BLaER1 (cell line): ENCODE results near the gene ADM.

Experiments used
- H3K27ac ChIP-seq: shearing (Covaris generic); formaldehyde crosslinking; 2 replicates; pipeline ENCODE4 v1.8.1; 2022
- H3K27me3 ChIP-seq: shearing (Covaris generic); formaldehyde crosslinking; 2 replicates; pipeline ENCODE4 v1.8.1; 2022
- H3K36me3 ChIP-seq: shearing (Covaris generic); formaldehyde crosslinking; 2 replicates; pipeline ENCODE4 v1.8.1; 2022
- H3K4me1 ChIP-seq: shearing (Covaris generic); formaldehyde crosslinking; 2 replicates; pipeline ENCODE4 v1.8.1; 2022
- H3K4me2 ChIP-seq: shearing (Covaris generic); formaldehyde crosslinking; 2 replicates; pipeline ENCODE4 v1.8.1; 2022
- H3K4me3 ChIP-seq: shearing (Covaris generic); formaldehyde crosslinking; 2 replicates; pipeline ENCODE4 v1.8.1; 2022
- H3K9ac ChIP-seq: shearing (Covaris generic); formaldehyde crosslinking; 2 replicates; pipeline ENCODE4 v1.8.1; 2022
- H3K9me3 ChIP-seq: shearing (Covaris generic); formaldehyde crosslinking; 2 replicates; pipeline ENCODE4 v1.8.1; 2022
- H4K20me1 ChIP-seq: shearing (Covaris generic); formaldehyde crosslinking; 2 replicates; pipeline ENCODE4 v1.8.1; 2022
- Cebpa-rat ChIP-seq: shearing (Covaris generic); IDR thresholded peaks from 2 replicates; pipeline ENCODE4 v1.8.1; 2022

Gene ADM

GRCh38 chr11:10349281-10349665 is 44.4 kb downstream of the ADM start:
- H3K36me3 ChIP-seq = no peaks in the 10 kb centered on the region
- H3K9ac ChIP-seq = no peak overlapping the region
- H3K27ac ChIP-seq = no peak overlapping the region
- H3K4me1 ChIP-seq = no peaks in the 10 kb centered on the region
- no peak for TF ChIP-seq Cebpa-rat
- no peaks in the 10 kb centered on the region for H3K27me3 ChIP-seq
- H4K20me1 ChIP-seq = no peaks in the 10 kb centered on the region
- no peaks in the 10 kb centered on the region for H3K9me3 ChIP-seq
- no peak overlapping the region for H3K4me2 ChIP-seq
- no peak overlapping the region for H3K4me3 ChIP-seq

GRCh38 chr11:10349806-10350205 is 44.9 kb downstream of the ADM start:
- Histone ChIP-seq H3K4me1 (no peaks in the 10 kb centered on the region), H4K20me1 (no peaks in the 10 kb centered on the region)
- TF ChIP-seq Cebpa-rat = no peak

GRCh38 chr11:10350334-10350733 is 45.5 kb downstream of the ADM start:
- Histone ChIP-seq H4K20me1 (no peaks in the 10 kb centered on the region), H3K4me2 (no peak overlapping the region), H3K27ac (no peak overlapping the region), H3K4me3 (no peak overlapping the region), H3K9ac (no peak overlapping the region), H3K4me1 (no peaks in the 10 kb centered on the region), H3K36me3 (no peaks in the 10 kb centered on the region), H3K9me3 (no peaks in the 10 kb centered on the region), H3K27me3 (no peaks in the 10 kb centered on the region)
- no peak for TF ChIP-seq Cebpa-rat

More at GRCh38 chr11:10349806-10350205, 44.9 kb downstream of the ADM start:
- no peak overlapping the region for H3K4me2 ChIP-seq
- no peaks in the 10 kb centered on the region for H3K9me3 ChIP-seq
- H3K27me3 ChIP-seq = no peaks in the 10 kb centered on the region
- no peak overlapping the region for H3K27ac ChIP-seq
- no peak overlapping the region for H3K9ac ChIP-seq
- H3K4me3 ChIP-seq = no peak overlapping the region
- no peaks in the 10 kb centered on the region for H3K36me3 ChIP-seq

GRCh38 chr11:10351435-10351764 is 46.5 kb downstream of the ADM start:
- no peaks in the 10 kb centered on the region for H3K9me3 ChIP-seq
- H3K4me2 ChIP-seq = no peak overlapping the region
- H3K36me3 ChIP-seq = no peaks in the 10 kb centered on the region
- no peaks in the 10 kb centered on the region for H3K4me1 ChIP-seq
- H3K4me3 ChIP-seq = no peak overlapping the region
- no peak for TF ChIP-seq Cebpa-rat
- H3K27me3 ChIP-seq = no peaks in the 10 kb centered on the region
- no peaks in the 10 kb centered on the region for H4K20me1 ChIP-seq
- H3K9ac ChIP-seq = no peak overlapping the region
- no peak overlapping the region for H3K27ac ChIP-seq

- H3K27ac ChIP-seq = no peak overlapping the region
- H3K4me3 ChIP-seq = no peak overlapping the region
- no peak overlapping the region for H3K9ac ChIP-seq
- H3K36me3 ChIP-seq = no peaks in the 10 kb centered on the region
- TF ChIP-seq Cebpa-rat = no peak
- H3K4me1 ChIP-seq = no peaks in the 10 kb centered on the region
- no peaks in the 10 kb centered on the region for H4K20me1 ChIP-seq
- no peaks in the 10 kb centered on the region for H3K27me3 ChIP-seq
- H3K4me2 ChIP-seq = no peak overlapping the region
- H3K9me3 ChIP-seq = no peaks in the 10 kb centered on the region
Measured at GRCh38 chr11:10351765-10352641, 47.1 kb downstream of the ADM start.

- Histone ChIP-seq H3K4me1 (no peaks in the 10 kb centered on the region), H3K4me2 (no peak overlapping the region), H3K27me3 (no peaks in the 10 kb centered on the region), H4K20me1 (no peaks in the 10 kb centered on the region), H3K27ac (no peak overlapping the region), H3K36me3 (no peaks in the 10 kb centered on the region), H3K9ac (no peak overlapping the region), H3K9me3 (no peaks in the 10 kb centered on the region), H3K4me3 (no peak overlapping the region)
- no peak for TF ChIP-seq Cebpa-rat
Measured at GRCh38 chr11:10352921-10353550, 48.2 kb downstream of the ADM start.

- H3K4me3 ChIP-seq = no peak overlapping the region
- H3K27me3 ChIP-seq = no peaks in the 10 kb centered on the region
- H3K9ac ChIP-seq = no peak overlapping the region
- H3K9me3 ChIP-seq = no peaks in the 10 kb centered on the region
- H3K4me2 ChIP-seq = no peak overlapping the region
- H3K36me3 ChIP-seq = no peaks in the 10 kb centered on the region
- H4K20me1 ChIP-seq = no peaks in the 10 kb centered on the region
- no peak for TF ChIP-seq Cebpa-rat
- no peak overlapping the region for H3K27ac ChIP-seq
- no peaks in the 10 kb centered on the region for H3K4me1 ChIP-seq
Measured at GRCh38 chr11:10354389-10354788, 49.5 kb downstream of the ADM start.

- Histone ChIP-seq H3K9me3 (no peaks in the 10 kb centered on the region), H3K27ac (no peak overlapping the region), H3K4me3 (no peak overlapping the region), H3K9ac (no peak overlapping the region), H3K27me3 (no peaks in the 10 kb centered on the region), H3K4me2 (no peak overlapping the region), H4K20me1 (no peaks in the 10 kb centered on the region), H3K36me3 (no peaks in the 10 kb centered on the region), H3K4me1 (no peaks in the 10 kb centered on the region)
- no peak for TF ChIP-seq Cebpa-rat
Measured at GRCh38 chr11:10355257-10355661, 50.4 kb downstream of the ADM start.

GRCh38 chr11:10356161-10356560 is 51.3 kb downstream of the ADM start:
- Histone ChIP-seq H3K4me3 (no peak overlapping the region), H3K4me1 (no peaks in the 10 kb centered on the region), H3K27me3 (no peaks in the 10 kb centered on the region), H3K4me2 (no peak overlapping the region), H3K27ac (no peak overlapping the region), H3K9ac (no peak overlapping the region), H3K36me3 (no peaks in the 10 kb centered on the region), H3K9me3 (no peaks in the 10 kb centered on the region), H4K20me1 (no peaks in the 10 kb centered on the region)
- no peak for TF ChIP-seq Cebpa-rat
